ENCODE measurements around the gene CCDC188. TPM values are rescaled to one million over a fixed set of nuclear protein-coding genes. Genes with fewer than 3 reads are reported as not detected.

CCDC188 gene
- total and polyA plus RNA-seq, 2 of the 8 experiments (the other 6 are each of a cell fraction or from before 2014, with no cell fraction given), result not detected

- Histone ChIP-seq H2BK12ac (ENCODE audit: low read depth, low read length) (no peak overlapping the region), H2AK5ac (ENCODE audit: low read depth, low read length) (no peak overlapping the region), H4K91ac (replicated peaks; ENCODE audit: insufficient read length, low read length) (no peak overlapping the region), H3K4me1 (replicated peaks in 1 of 4; ENCODE audit: control insufficient read depth in 3 of 4, insufficient read depth in 4 of 4, low read length in 3 of 4) (peaks cover 0 to 10% (median 5%) of the 10 kb centered on the region in 4 experiments; a peak in 5 of 7 replicates), H3K27ac (ENCODE audit: low read depth, low read length) (no peak overlapping the region), H3K14ac (ENCODE audit: insufficient read length) (no peak overlapping the region), H2BK20ac (ENCODE audit: low read length) (no peak overlapping the region), H3K4me3 (ENCODE audit: extremely low read depth in 1 of 4, insufficient read depth in 2 of 4, low read depth in 3 of 4, low read length in 4 of 4) (no peak overlapping the region), H3K23ac (ENCODE audit: insufficient read length) (no peak overlapping the region), H3K79me2 (ENCODE audit: control insufficient read depth in 1 of 2, insufficient read depth in 2 of 2, low read length in 2 of 2) (peaks cover 16 to 39% of the 10 kb centered on the region in 2 experiments), H2AFZ (ENCODE audit: low read length) (no peak overlapping the region), H4K20me1 (replicated peaks in 1 of 2; ENCODE audit: control insufficient read depth in 1 of 2, insufficient read depth in 2 of 2, low read length in 2 of 2) (peaks cover 10 to 19% of the 10 kb centered on the region in 2 experiments), H3K27me3 (replicated peaks in 1 of 4; ENCODE audit: control insufficient read depth in 3 of 4, extremely low read depth in 1 of 4, insufficient read depth in 3 of 4, low read length in 3 of 4) (no peaks in the 10 kb centered on the region), H4K8ac (ENCODE audit: extremely low read depth, insufficient read depth, low read length) (peak overlapping the region; percentile 1; the same call in 1 of the 2 replicates), H3K36me3 (ENCODE audit: control insufficient read depth in 2 of 4, insufficient read depth in 4 of 4, low read length in 3 of 4) (peaks cover 17 to 41% (median 31%) of the 10 kb centered on the region in 4 experiments), H3K4me2 (ENCODE audit: insufficient read depth in 1 of 2, low read depth in 2 of 2, low read length in 2 of 2) (no peak overlapping the region), H3K23me2 (ENCODE audit: low read depth, low read length) (no peaks in the 10 kb centered on the region; the same call in 1 of the 2 replicates), H3K4ac (replicated peaks; ENCODE audit: insufficient read length, low read depth, low read length) (no peak overlapping the region), H3K9ac (replicated peaks in 1 of 4; ENCODE audit: extremely low read depth in 1 of 4, low read depth in 3 of 4, low read length in 3 of 4) (no peak overlapping the region; a peak in 2 of 7 replicates), H3K79me1 (ENCODE audit: low read depth, low read length) (peaks cover 5% of the 10 kb centered on the region; the same call in 1 of the 2 replicates), H2BK15ac (ENCODE audit: low read length) (no peak overlapping the region), H3K9me3 (ENCODE audit: insufficient read depth in 2 of 2, low read depth in 1 of 2, low read length in 1 of 2) (no peaks in the 10 kb centered on the region), H3K18ac (ENCODE audit: extremely low read depth, low read length) (no peak overlapping the region), H2BK5ac (ENCODE audit: low read depth, low read length) (no peak overlapping the region), H2BK120ac (replicated peaks; ENCODE audit: low read depth, low read length) (no peak overlapping the region), H3K56ac (replicated peaks; ENCODE audit: insufficient read length, low read depth, low read length) (no peak overlapping the region), H4K5ac (ENCODE audit: insufficient read length, low read depth, low read length) (no peak overlapping the region)
- DNase-seq (ENCODE audit: low read depth in 1 of 2, low spot score in 2 of 2), result no peak
- ChIA-PET CTCF (ENCODE audit: partially characterized antibody) (interaction anchor here (1.1 to 2.2 kb wide), 6 partner anchors 10 to 42 kb away, joined by 3 to 9 read pairs (median 6); no protein-coding TSS in a partner anchor), POLR2A (ENCODE audit: partially characterized antibody) (interaction anchor here (1.8 to 22.7 kb wide), 3 partner anchors 13 to 142 kb away, joined by 4 to 598 read pairs (median 223); partner anchors contain the start of gene ZDHHC8)
- 93% methylated on average over 34 of the region's 36 CpGs; no CpG with 5 or more reads in 1 of the 2 experiments for WGBS, 2 experiments (ENCODE audit: extremely low coverage in 1 of 2, insufficient coverage in 1 of 2, insufficient read length in 1 of 2, insufficient replicate concordance in 2 of 2, low coverage in 1 of 2, low lambda C conversion rate in 2 of 2, missing lambda C conversion rate in 1 of 2)
- TF ChIP-seq BCL11A (IDR thresholded peaks at IDR 0.05; ENCODE audit: low read depth in 2 of 2, low read length in 2 of 2) (no peak), POLR2AphosphoS5 (IDR thresholded peaks at IDR 0.05; ENCODE audit: low read depth, low read length) (peak; percentile 13; the same call in 1 of the 2 replicates)
- FAIRE-seq, result no peak
Observed at GRCh38 chr22:20114506-20115475, 36.1 kb downstream of the CCDC188 start.
